ENCODE results near the gene RALA. TPM values are rescaled to one million over a fixed set of nuclear protein-coding genes. Genes with fewer than 3 reads are reported as not detected.

Gene RALA
- total RNA-seq, 4 donors from 2014 or later, result 20.5 to 31.0 (median 26.3) TPM

GRCh38 chr7:39583539-39583938 lies 39.8 kb upstream of the RALA start:
- no peak overlapping the region for H3K4me3 ChIP-seq
- H3K4me1 ChIP-seq, result no peaks in the 10 kb centered on the region
- DNase-seq, result no peak
- H3K36me3 ChIP-seq, result peaks cover 0 to 4% (median 0%) of the 10 kb centered on the region in 3 donors
- no peaks in the 10 kb centered on the region for H3K27me3 ChIP-seq
- no peak overlapping the region for H3K27ac ChIP-seq
- no peak for TF ChIP-seq CTCF (IDR thresholded peaks at IDR 0.05)
- TF ChIP-seq POLR2A (IDR thresholded peaks at IDR 0.05), result no peak
- no peaks in the 10 kb centered on the region for H3K9me3 ChIP-seq

GRCh38 chr7:39587393-39587792 lies 36.0 kb upstream of the RALA start:
- Histone ChIP-seq H3K27me3 (no peaks in the 10 kb centered on the region), H3K36me3 (no peaks in the 10 kb centered on the region), H3K4me1 (peaks cover 0 to 6% (median 0%) of the 10 kb centered on the region in 4 donors), H3K27ac (no peak overlapping the region), H3K4me3 (no peak overlapping the region), H3K9me3 (no peaks in the 10 kb centered on the region)
- TF ChIP-seq POLR2A (IDR thresholded peaks at IDR 0.05) (no peak), CTCF (IDR thresholded peaks at IDR 0.05) (no peak)
- no peak for DNase-seq

- H3K27ac ChIP-seq, result peak overlapping the region in 1 of 4 donors; percentile 3
- no peaks in the 10 kb centered on the region for H3K36me3 ChIP-seq
- no peak overlapping the region for H3K4me3 ChIP-seq
- H3K4me1 ChIP-seq, result peaks cover 0 to 6% (median 0%) of the 10 kb centered on the region in 4 donors
- no peaks in the 10 kb centered on the region for H3K27me3 ChIP-seq
- no peak for TF ChIP-seq POLR2A (IDR thresholded peaks at IDR 0.05)
- no peak for TF ChIP-seq CTCF (IDR thresholded peaks at IDR 0.05)
- no peaks in the 10 kb centered on the region for H3K9me3 ChIP-seq
- no peak for DNase-seq
Observed at GRCh38 chr7:39588416-39588815, 35.0 kb upstream of the RALA start.

- peak in 1 of 3 donors; percentile 60 for DNase-seq
- Histone ChIP-seq H3K36me3 (no peaks in the 10 kb centered on the region), H3K27ac (no peak overlapping the region), H3K9me3 (no peaks in the 10 kb centered on the region), H3K4me1 (peaks cover 0 to 6% (median 0%) of the 10 kb centered on the region in 4 donors), H3K27me3 (no peaks in the 10 kb centered on the region), H3K4me3 (no peak overlapping the region)
- TF ChIP-seq CTCF (IDR thresholded peaks at IDR 0.05) (no peak), POLR2A (IDR thresholded peaks at IDR 0.05) (no peak)
Observed at GRCh38 chr7:39589323-39590111, 33.9 kb upstream of the RALA start.

GRCh38 chr7:39592586-39592985 lies 30.8 kb upstream of the RALA start:
- Histone ChIP-seq H3K4me1 (peaks cover 0 to 6% (median 0%) of the 10 kb centered on the region in 4 donors), H3K36me3 (no peaks in the 10 kb centered on the region), H3K9me3 (no peaks in the 10 kb centered on the region), H3K27me3 (no peaks in the 10 kb centered on the region), H3K4me3 (no peak overlapping the region), H3K27ac (no peak overlapping the region)
- no peak for DNase-seq
- TF ChIP-seq CTCF (IDR thresholded peaks at IDR 0.05) (no peak), POLR2A (IDR thresholded peaks at IDR 0.05) (no peak)

Measured in Peyer's patch (tissue), 4 donors.